Liver (tissue), 3 donors: ENCODE measurements around the gene THBS2.

Experiments
- EGR1 ChIP-seq, 2 donors: IDR thresholded peaks; 2 replicates each; pipeline ENCODE4 v1.6.1; 2016 to 2018; ENCODE audit warnings: antibody characterized with exemption in 2 of 2, low read depth in 2 of 2
- FOXA1 ChIP-seq: IDR thresholded peaks from 2 replicates; pipeline ENCODE4 v1.6.1; 2016; ENCODE audit warnings: antibody characterized with exemption
- GABPA ChIP-seq, 2 donors: IDR thresholded peaks in 1 of 2; conservative IDR thresholded peaks in 1 of 2; 2 replicates each; pipeline ENCODE4 v1.6.1; 2016; ENCODE audit warnings: antibody characterized with exemption in 2 of 2, mild to moderate bottlenecking in 1 of 2, moderate library complexity in 1 of 2
- HNF4A ChIP-seq, 2 donors: conservative IDR thresholded peaks; 2 replicates each; pipeline ENCODE4 v1.6.1; 2016; ENCODE audit warnings: antibody characterized with exemption in 2 of 2, mild to moderate bottlenecking in 2 of 2
- NR2F2 ChIP-seq: IDR thresholded peaks from 2 replicates; pipeline ENCODE4 v1.6.1; 2016; ENCODE audit warnings: antibody characterized with exemption
- RAD21 ChIP-seq, 2 donors: IDR thresholded peaks; 2 replicates each; pipeline ENCODE4 v1.6.1; 2016; ENCODE audit warnings: antibody characterized with exemption in 2 of 2, mild to moderate bottlenecking in 2 of 2
- SP1 ChIP-seq: IDR thresholded peaks from 2 replicates; pipeline ENCODE4 v1.6.1; 2018; ENCODE audit warnings: antibody characterized with exemption, mild to moderate bottlenecking
- TAF1 ChIP-seq: conservative IDR thresholded peaks from 2 replicates; pipeline ENCODE4 v1.6.1; 2016; ENCODE audit warnings: antibody characterized with exemption, mild to moderate bottlenecking
- YY1 ChIP-seq: IDR thresholded peaks from 2 replicates; pipeline ENCODE4 v1.6.1; 2016; ENCODE audit warnings: antibody characterized with exemption, mild to moderate bottlenecking
- TF ChIP-seq, protein P1 (sequence below): fragments of 150-350 bp; IDR thresholded peaks from 2 replicates; pipeline ENCODE4 v1.5.1; 2017; ENCODE audit warnings: improper control_type of control experiment, low read depth, low read length; ENCODE audit not compliant: missing input control
- TF ChIP-seq, protein P2 (sequence below): IDR thresholded peaks from 2 replicates; pipeline ENCODE4 v1.6.1; 2016; ENCODE audit warnings: antibody characterized with exemption
- TF ChIP-seq, protein P3 (sequence below): IDR thresholded peaks from 2 replicates; pipeline ENCODE4 v1.6.1; 2016; ENCODE audit warnings: antibody characterized with exemption
- TF ChIP-seq, protein P4 (sequence below): IDR thresholded peaks from 2 replicates; pipeline ENCODE4 v1.6.1; 2016; ENCODE audit warnings: antibody characterized with exemption
- donor health status: healthy.
- donor health status: healthy.

DNA sequence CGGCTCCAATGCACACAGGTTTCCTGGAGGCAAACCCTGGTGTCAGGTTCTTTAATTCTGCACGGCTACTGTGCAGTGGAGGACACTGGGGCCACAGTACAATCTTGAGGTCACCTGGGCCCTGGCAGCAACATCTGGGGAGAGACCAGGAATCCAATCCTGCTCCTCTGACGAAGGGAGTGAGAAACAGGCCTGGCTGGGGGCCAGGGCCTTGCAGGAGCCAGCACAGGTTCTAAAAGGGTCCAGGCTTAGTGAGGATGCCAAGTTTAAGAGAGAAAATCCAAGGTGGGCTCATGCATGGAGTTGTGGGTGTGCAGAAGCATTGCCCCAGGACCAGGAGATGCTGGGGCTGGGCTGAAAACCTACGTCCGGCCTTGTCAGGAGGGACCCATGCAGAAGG lies 12.6 kb upstream of the THBS2 start:
- TF ChIP-seq, protein P1, sequence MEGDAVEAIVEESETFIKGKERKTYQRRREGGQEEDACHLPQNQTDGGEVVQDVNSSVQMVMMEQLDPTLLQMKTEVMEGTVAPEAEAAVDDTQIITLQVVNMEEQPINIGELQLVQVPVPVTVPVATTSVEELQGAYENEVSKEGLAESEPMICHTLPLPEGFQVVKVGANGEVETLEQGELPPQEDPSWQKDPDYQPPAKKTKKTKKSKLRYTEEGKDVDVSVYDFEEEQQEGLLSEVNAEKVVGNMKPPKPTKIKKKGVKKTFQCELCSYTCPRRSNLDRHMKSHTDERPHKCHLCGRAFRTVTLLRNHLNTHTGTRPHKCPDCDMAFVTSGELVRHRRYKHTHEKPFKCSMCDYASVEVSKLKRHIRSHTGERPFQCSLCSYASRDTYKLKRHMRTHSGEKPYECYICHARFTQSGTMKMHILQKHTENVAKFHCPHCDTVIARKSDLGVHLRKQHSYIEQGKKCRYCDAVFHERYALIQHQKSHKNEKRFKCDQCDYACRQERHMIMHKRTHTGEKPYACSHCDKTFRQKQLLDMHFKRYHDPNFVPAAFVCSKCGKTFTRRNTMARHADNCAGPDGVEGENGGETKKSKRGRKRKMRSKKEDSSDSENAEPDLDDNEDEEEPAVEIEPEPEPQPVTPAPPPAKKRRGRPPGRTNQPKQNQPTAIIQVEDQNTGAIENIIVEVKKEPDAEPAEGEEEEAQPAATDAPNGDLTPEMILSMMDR = no peak
- no peak for TF ChIP-seq RAD21 (IDR thresholded peaks at IDR 0.05)
- TF ChIP-seq, protein P2, sequence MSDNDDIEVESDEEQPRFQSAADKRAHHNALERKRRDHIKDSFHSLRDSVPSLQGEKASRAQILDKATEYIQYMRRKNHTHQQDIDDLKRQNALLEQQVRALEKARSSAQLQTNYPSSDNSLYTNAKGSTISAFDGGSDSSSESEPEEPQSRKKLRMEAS = no peak
- TF ChIP-seq NR2F2 = no peak
- TF ChIP-seq SP1 = no peak
- TF ChIP-seq, protein P3, sequence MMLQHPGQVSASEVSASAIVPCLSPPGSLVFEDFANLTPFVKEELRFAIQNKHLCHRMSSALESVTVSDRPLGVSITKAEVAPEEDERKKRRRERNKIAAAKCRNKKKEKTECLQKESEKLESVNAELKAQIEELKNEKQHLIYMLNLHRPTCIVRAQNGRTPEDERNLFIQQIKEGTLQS = no peak
- no peak for TF ChIP-seq TAF1
- TF ChIP-seq GABPA (IDR thresholded peaks at IDR 0.05 in 1 of 2, conservative IDR thresholded peaks at IDR 0.05 in 1 of 2) = no peak
- TF ChIP-seq HNF4A (conservative IDR thresholded peaks at IDR 0.05) = no peak
- TF ChIP-seq, protein P4, sequence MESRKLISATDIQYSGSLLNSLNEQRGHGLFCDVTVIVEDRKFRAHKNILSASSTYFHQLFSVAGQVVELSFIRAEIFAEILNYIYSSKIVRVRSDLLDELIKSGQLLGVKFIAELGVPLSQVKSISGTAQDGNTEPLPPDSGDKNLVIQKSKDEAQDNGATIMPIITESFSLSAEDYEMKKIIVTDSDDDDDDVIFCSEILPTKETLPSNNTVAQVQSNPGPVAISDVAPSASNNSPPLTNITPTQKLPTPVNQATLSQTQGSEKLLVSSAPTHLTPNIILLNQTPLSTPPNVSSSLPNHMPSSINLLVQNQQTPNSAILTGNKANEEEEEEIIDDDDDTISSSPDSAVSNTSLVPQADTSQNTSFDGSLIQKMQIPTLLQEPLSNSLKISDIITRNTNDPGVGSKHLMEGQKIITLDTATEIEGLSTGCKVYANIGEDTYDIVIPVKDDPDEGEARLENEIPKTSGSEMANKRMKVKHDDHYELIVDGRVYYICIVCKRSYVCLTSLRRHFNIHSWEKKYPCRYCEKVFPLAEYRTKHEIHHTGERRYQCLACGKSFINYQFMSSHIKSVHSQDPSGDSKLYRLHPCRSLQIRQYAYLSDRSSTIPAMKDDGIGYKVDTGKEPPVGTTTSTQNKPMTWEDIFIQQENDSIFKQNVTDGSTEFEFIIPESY = no peak
- TF ChIP-seq YY1 = no peak
- TF ChIP-seq EGR1 (IDR thresholded peaks at IDR 0.05; ENCODE audit: low read depth in 2 of 2) = no peak
- no peak for TF ChIP-seq FOXA1
